OCI-LY3 (cell line): ENCODE results near the gene NCOA6.

Experiments used
- H2AFZ ChIP-seq: fragments of 200-600, 300-600 bp; shearing (Covaris generic); 2 replicates; pipeline ENCODE4 v1.6.0; 2014; ENCODE audit warnings: antibody characterized with exemption, low read depth, low read length
- H3K27ac ChIP-seq: fragments of 200-600, 300-600 bp; sonication (generic); 2 replicates; pipeline ENCODE4 v1.5.1; 2014; ENCODE audit warnings: mild to moderate bottlenecking, low read length, moderate library complexity, mixed read lengths
- H3K27me3 ChIP-seq: fragments of 200-600, 300-600 bp; sonication (generic); 2 replicates; pipeline ENCODE4 v1.6.1; 2014; ENCODE audit warnings: low read depth, low read length, mixed read lengths
- H3K36me3 ChIP-seq: fragments of 200-600, 300-600 bp; sonication (generic); replicated peaks from 2 replicates; pipeline ENCODE3; 2014; ENCODE audit warnings: low read depth, low read length, mixed read lengths
- H3K4me1 ChIP-seq: fragments of 300-600, 200-600 bp; sonication (generic); 2 replicates; pipeline ENCODE4 v1.6.1; 2014; ENCODE audit warnings: low read length, mixed read lengths
- H3K4me2 ChIP-seq: fragments of 200-600, 300-600 bp; sonication (generic); 2 replicates; pipeline ENCODE4 v1.6.1; 2014; ENCODE audit warnings: low read length, mixed read lengths
- H3K4me3 ChIP-seq: fragments of 300-600, 200-600 bp; sonication (generic); 2 replicates; pipeline ENCODE4 v1.5.1; 2014; ENCODE audit warnings: antibody characterized with exemption, mild to moderate bottlenecking, low read length, moderate library complexity
- H3K79me2 ChIP-seq: fragments of 300-600, 200-600 bp; shearing (Covaris generic); 2 replicates; pipeline ENCODE4 v1.6.1; 2014; ENCODE audit warnings: mild to moderate bottlenecking, low read length, mixed read lengths
- H3K9ac ChIP-seq: fragments of 300-600, 200-600 bp; shearing (Covaris generic); 2 replicates; pipeline ENCODE4 v1.6.0; 2014; ENCODE audit warnings: mild to moderate bottlenecking, low read length, moderate library complexity
- H3K9me3 ChIP-seq: fragments of 200-600, 300-600 bp; shearing (Covaris generic); 2 replicates; pipeline ENCODE4 v1.6.1; 2014; ENCODE audit warnings: low read length, mixed read lengths; ENCODE audit not compliant: insufficient read depth
- H4K20me1 ChIP-seq: fragments of 200-600, 300-600 bp; sonication (generic); 2 replicates; pipeline ENCODE4 v1.6.1; 2016; ENCODE audit warnings: low read length, mixed read lengths; ENCODE audit not compliant: insufficient read depth
- EZH2phosphoT487 ChIP-seq: fragments of 200-600 bp; shearing (Covaris generic); IDR thresholded peaks from 2 replicates; pipeline ENCODE4 v1.6.1; 2018; ENCODE audit warnings: antibody characterized with exemption, mixed run types, low read depth
- TF ChIP-seq, protein P1 (sequence below): fragments of 200-600, 300-600 bp; sonication (generic); IDR thresholded peaks from 2 replicates; pipeline ENCODE4 v1.5.1; 2014; ENCODE audit warnings: antibody characterized with exemption, low read length, low read depth

The NCOA6 gene

GRCh38 chr20:34859367-34859766, 33.9 kb upstream of the NCOA6 start:
- no peaks in the 10 kb centered on the region for H3K9me3 ChIP-seq
- H3K9ac ChIP-seq = no peak overlapping the region
- no peak overlapping the region for H3K27ac ChIP-seq
- H4K20me1 ChIP-seq = no peaks in the 10 kb centered on the region
- H3K79me2 ChIP-seq = no peaks in the 10 kb centered on the region
- H3K4me1 ChIP-seq = no peaks in the 10 kb centered on the region
- no peaks in the 10 kb centered on the region for H3K36me3 ChIP-seq
- H3K4me3 ChIP-seq = no peak overlapping the region
- H2AFZ ChIP-seq = no peak overlapping the region
- H3K4me2 ChIP-seq = no peak overlapping the region
- no peak for TF ChIP-seq EZH2phosphoT487
- TF ChIP-seq, protein P1, sequence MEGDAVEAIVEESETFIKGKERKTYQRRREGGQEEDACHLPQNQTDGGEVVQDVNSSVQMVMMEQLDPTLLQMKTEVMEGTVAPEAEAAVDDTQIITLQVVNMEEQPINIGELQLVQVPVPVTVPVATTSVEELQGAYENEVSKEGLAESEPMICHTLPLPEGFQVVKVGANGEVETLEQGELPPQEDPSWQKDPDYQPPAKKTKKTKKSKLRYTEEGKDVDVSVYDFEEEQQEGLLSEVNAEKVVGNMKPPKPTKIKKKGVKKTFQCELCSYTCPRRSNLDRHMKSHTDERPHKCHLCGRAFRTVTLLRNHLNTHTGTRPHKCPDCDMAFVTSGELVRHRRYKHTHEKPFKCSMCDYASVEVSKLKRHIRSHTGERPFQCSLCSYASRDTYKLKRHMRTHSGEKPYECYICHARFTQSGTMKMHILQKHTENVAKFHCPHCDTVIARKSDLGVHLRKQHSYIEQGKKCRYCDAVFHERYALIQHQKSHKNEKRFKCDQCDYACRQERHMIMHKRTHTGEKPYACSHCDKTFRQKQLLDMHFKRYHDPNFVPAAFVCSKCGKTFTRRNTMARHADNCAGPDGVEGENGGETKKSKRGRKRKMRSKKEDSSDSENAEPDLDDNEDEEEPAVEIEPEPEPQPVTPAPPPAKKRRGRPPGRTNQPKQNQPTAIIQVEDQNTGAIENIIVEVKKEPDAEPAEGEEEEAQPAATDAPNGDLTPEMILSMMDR = no peak
- H3K27me3 ChIP-seq = no peaks in the 10 kb centered on the region

- Histone ChIP-seq H3K9me3 (no peaks in the 10 kb centered on the region), H3K4me3 (no peak overlapping the region), H2AFZ (no peak overlapping the region), H4K20me1 (no peaks in the 10 kb centered on the region), H3K27ac (no peak overlapping the region), H3K79me2 (no peaks in the 10 kb centered on the region), H3K4me2 (no peak overlapping the region), H3K27me3 (no peaks in the 10 kb centered on the region), H3K9ac (no peak overlapping the region), H3K4me1 (no peaks in the 10 kb centered on the region), H3K36me3 (no peaks in the 10 kb centered on the region)
- TF ChIP-seq, protein P1 = no peak
- TF ChIP-seq EZH2phosphoT487 = no peak
These were observed 26.8 kb upstream of the NCOA6 start for GRCh38 chr20:34852298-34852697.

DNA sequence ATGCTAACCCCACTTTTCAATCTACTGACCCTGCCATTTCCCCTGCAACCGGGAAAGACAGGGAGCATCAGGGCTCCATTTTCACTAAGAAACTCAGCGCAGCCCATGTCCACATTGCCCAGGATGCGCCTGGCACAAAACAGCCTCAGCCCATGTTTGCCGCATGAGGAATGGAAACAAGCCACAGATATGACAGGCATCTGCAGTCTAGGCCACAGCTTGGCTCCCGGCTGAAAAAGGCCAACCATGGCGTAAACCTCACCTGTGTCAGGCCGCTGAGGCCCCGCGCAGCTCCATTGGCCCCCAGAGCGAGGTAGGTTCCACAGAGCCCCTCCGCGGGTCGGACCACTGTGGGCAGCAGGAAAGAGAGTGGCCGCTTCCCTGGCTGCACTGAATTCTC, 25.5 kb upstream of the NCOA6 start:
- Histone ChIP-seq H4K20me1 (no peaks in the 10 kb centered on the region), H3K27me3 (no peaks in the 10 kb centered on the region), H3K36me3 (no peaks in the 10 kb centered on the region), H3K9me3 (no peaks in the 10 kb centered on the region), H2AFZ (no peak overlapping the region), H3K27ac (no peak overlapping the region), H3K4me1 (no peaks in the 10 kb centered on the region), H3K79me2 (no peaks in the 10 kb centered on the region), H3K4me2 (no peak overlapping the region), H3K9ac (no peak overlapping the region), H3K4me3 (no peak overlapping the region)
- TF ChIP-seq, protein P1 = no peak
- no peak for TF ChIP-seq EZH2phosphoT487

DNA sequence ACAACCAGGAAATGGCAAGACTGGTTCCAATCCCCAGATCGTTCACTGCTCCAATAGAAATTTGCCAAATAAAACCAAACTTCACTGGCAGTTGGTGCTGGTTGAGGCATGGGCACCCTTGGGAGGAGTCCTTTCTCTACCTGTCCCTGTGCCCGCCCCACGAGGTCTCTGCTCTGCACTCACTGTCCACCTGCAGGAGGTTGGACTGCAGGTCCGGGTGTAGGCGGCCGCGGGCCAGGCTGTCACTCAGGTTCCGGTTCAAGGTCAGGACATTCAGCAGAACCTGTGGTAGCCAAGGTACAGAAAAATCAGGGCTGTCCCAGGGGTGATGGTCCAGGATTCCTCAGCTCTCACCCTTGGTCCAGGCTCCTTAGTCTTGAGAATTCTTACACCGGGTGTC, 24.3 kb upstream of the NCOA6 start:
- TF ChIP-seq, protein P1 = no peak
- no peak for TF ChIP-seq EZH2phosphoT487
- Histone ChIP-seq H3K27me3 (no peaks in the 10 kb centered on the region), H2AFZ (no peak overlapping the region), H3K36me3 (no peaks in the 10 kb centered on the region), H3K79me2 (no peaks in the 10 kb centered on the region), H3K4me1 (no peaks in the 10 kb centered on the region), H4K20me1 (no peaks in the 10 kb centered on the region), H3K9ac (no peak overlapping the region), H3K4me2 (no peak overlapping the region), H3K4me3 (no peak overlapping the region), H3K27ac (no peak overlapping the region), H3K9me3 (no peaks in the 10 kb centered on the region)
